OCI-LY1 (cell line): ENCODE data around the gene C1QTNF6.
"Not testable (repeated sequence)": the region's sequence is repeated elsewhere in the genome, so short reads cannot be mapped to it uniquely, and the experiment has no call there.

Source experiments
- H2AFZ ChIP-seq: fragments of 200-600 bp; sonication (generic), shearing (Covaris generic); 2 replicates; pipeline ENCODE4 v1.6.0; 2014; ENCODE audit warnings: antibody characterized with exemption, mild to moderate bottlenecking, low read length
- H3F3A ChIP-seq: fragments of 200-600 bp; sonication (generic), shearing (Covaris generic); 2 replicates; pipeline ENCODE4 v1.6.0; 2014; ENCODE audit warnings: mild to moderate bottlenecking, antibody characterized with exemption, low read length, moderate library complexity; ENCODE audit not compliant: insufficient read depth
- H3K27ac ChIP-seq: fragments of 200-600 bp; sonication (generic); 2 replicates; pipeline ENCODE4 v1.5.1; 2014; ENCODE audit warnings: low read length, mixed run types, mild to moderate bottlenecking, low read depth; ENCODE audit not compliant: poor library complexity, severe bottlenecking
- H3K27me3 ChIP-seq: fragments of 200-600 bp; sonication (generic); 2 replicates; pipeline ENCODE4 v1.6.0; 2014; ENCODE audit warnings: antibody characterized with exemption, mild to moderate bottlenecking, low read length, moderate library complexity; ENCODE audit not compliant: insufficient read depth
- H3K36me3 ChIP-seq: fragments of 200-600 bp; sonication (generic); 2 replicates; pipeline ENCODE4 v1.6.1; 2014; ENCODE audit warnings: mild to moderate bottlenecking, antibody characterized with exemption, low read length, moderate library complexity, mixed read lengths; ENCODE audit not compliant: insufficient read depth
- H3K4me1 ChIP-seq: fragments of 200-600 bp; sonication (generic); 2 replicates; pipeline ENCODE4 v1.5.1; 2014; ENCODE audit warnings: mild to moderate bottlenecking, low read length, moderate library complexity; ENCODE audit not compliant: insufficient read depth, severe bottlenecking
- H3K4me2 ChIP-seq: fragments of 200-600 bp; sonication (generic), shearing (Covaris generic); 2 replicates; pipeline ENCODE4 v1.6.1; 2014; ENCODE audit warnings: low read length
- H3K4me3 ChIP-seq: fragments of 200-600 bp; sonication (generic); 2 replicates; pipeline ENCODE4 v1.5.1; 2014; ENCODE audit warnings: low read length, low read depth, mild to moderate bottlenecking, mixed read lengths; ENCODE audit not compliant: poor library complexity, severe bottlenecking
- H3K79me2 ChIP-seq: fragments of 200-600 bp; shearing (Covaris generic); 2 replicates; pipeline ENCODE4 v1.6.1; 2016; ENCODE audit warnings: mixed run types, low read length, mixed read lengths; ENCODE audit not compliant: insufficient read depth
- H3K9ac ChIP-seq: fragments of 200-600 bp; sonication (generic), shearing (Covaris generic); 2 replicates; pipeline ENCODE4 v1.6.1; 2014; ENCODE audit warnings: mild to moderate bottlenecking, low read length, mixed read lengths
- H3K9me2 ChIP-seq: fragments of 200-600 bp; sonication (generic), shearing (Covaris generic); 2 replicates; pipeline ENCODE4 v1.6.1; 2014; ENCODE audit warnings: low read depth, mild to moderate bottlenecking, low read length, mixed read lengths
- H3K9me3 ChIP-seq: fragments of 200-600 bp; shearing (Covaris generic); 2 replicates; pipeline ENCODE4 v1.6.1; 2014; ENCODE audit warnings: low read length, mixed read lengths
- H4K20me1 ChIP-seq: fragments of 200-600 bp; sonication (generic), shearing (Covaris generic); 2 replicates; pipeline ENCODE4 v1.6.0; 2016; ENCODE audit warnings: mild to moderate bottlenecking, low read length; ENCODE audit not compliant: insufficient read depth
- EZH2 ChIP-seq: fragments of 200-600 bp; sonication (generic), shearing (Covaris generic); IDR thresholded peaks from 2 replicates; pipeline ENCODE4 v1.8.0; 2017; ENCODE audit warnings: borderline replicate concordance, mixed run types, mild to moderate bottlenecking, antibody characterized with exemption, low read length, moderate library complexity, mixed read lengths
- TF ChIP-seq, protein P1 (sequence below): fragments of 200-600 bp; sonication (generic), shearing (Covaris generic); IDR thresholded peaks from 2 replicates; pipeline ENCODE4 v1.5.1; 2017; ENCODE audit warnings: mild to moderate bottlenecking, antibody characterized with exemption, low read length, moderate library complexity, mixed read lengths

The C1QTNF6 gene

DNA sequence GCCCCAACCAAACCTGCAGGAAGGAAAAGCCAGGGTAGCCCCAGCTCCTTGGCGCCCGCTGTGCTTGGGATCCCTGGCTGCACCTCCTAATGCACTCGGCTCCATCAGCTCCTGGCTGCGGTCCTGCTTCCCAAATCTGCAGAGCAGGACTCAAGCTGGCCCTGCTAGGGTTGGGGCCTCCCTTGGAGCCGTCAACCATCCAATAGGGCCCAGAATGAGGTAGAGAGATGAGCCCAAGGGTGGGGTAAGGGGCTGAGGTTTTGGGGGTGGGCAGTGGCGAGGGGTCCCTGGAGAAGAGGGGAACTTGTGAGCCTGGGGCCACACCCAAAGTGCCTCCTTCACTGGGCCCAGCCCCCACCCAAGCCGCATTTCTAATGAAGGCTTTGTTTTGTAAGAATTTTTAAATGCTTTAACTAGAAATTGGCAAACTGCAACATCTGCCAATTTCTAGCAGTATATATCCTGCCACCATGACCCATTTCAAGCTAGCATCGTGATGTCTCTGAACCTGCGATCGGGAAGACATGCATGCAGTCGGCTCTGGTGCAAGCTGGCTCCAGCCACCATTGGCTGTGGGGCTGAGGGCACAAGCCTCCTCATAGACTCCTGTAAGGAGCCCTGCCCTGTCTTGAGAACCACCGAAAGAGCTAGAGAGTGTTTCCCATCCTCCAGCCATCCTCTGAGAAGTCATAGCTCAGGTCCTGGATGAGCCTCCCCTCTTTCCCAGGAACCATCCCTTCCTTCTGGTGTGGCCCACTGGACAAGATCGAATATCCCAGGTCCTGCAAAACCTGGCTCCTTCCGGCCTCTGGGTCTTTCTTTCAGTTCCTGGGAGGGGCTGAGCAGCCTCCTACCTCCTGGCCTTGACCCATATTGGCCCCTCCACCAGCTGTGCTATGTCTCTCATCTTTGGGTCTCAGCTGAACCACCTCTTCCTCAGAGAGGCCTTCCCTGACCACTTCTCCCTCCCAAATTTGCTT is 15.5 kb downstream of the C1QTNF6 start:
- Histone ChIP-seq H3K27me3 (peaks cover 28% of the 10 kb centered on the region), H2AFZ (no peak overlapping the region), H3K4me3 (no peak overlapping the region)

DNA sequence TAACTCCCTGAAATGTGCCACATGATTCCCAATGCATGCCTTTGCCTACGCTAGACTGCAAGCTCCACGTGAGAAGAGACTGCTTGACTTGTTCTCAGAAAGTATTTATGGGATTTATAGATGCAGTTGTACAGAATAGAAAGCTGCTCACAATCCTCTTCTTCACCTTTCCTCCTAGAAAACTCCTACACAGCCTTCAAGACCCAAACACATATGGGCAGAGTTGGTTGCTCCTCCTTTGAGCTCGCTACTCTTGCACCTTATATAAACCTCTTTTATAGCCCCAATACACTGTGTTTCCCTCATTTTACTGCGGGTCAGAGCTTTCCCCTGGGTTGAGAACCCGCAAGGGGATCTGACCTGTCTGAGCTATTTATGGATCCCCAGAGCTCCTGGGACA is 16.4 kb downstream of the C1QTNF6 start:
- no peak overlapping the region for H3K4me2 ChIP-seq
- no peak overlapping the region for H3K27ac ChIP-seq
- no peak overlapping the region for H3K4me3 ChIP-seq
- no peaks in the 10 kb centered on the region for H3K9me2 ChIP-seq
- no peak for TF ChIP-seq EZH2
- TF ChIP-seq, protein P1, sequence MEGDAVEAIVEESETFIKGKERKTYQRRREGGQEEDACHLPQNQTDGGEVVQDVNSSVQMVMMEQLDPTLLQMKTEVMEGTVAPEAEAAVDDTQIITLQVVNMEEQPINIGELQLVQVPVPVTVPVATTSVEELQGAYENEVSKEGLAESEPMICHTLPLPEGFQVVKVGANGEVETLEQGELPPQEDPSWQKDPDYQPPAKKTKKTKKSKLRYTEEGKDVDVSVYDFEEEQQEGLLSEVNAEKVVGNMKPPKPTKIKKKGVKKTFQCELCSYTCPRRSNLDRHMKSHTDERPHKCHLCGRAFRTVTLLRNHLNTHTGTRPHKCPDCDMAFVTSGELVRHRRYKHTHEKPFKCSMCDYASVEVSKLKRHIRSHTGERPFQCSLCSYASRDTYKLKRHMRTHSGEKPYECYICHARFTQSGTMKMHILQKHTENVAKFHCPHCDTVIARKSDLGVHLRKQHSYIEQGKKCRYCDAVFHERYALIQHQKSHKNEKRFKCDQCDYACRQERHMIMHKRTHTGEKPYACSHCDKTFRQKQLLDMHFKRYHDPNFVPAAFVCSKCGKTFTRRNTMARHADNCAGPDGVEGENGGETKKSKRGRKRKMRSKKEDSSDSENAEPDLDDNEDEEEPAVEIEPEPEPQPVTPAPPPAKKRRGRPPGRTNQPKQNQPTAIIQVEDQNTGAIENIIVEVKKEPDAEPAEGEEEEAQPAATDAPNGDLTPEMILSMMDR, result no peak
- H3F3A ChIP-seq, result no peaks in the 10 kb centered on the region
- H3K9ac ChIP-seq, result no peak overlapping the region
- H2AFZ ChIP-seq, result no peak overlapping the region
- no peaks in the 10 kb centered on the region for H3K36me3 ChIP-seq
- no peaks in the 10 kb centered on the region for H4K20me1 ChIP-seq
- no peaks in the 10 kb centered on the region for H3K9me3 ChIP-seq
- peaks cover 2% of the 10 kb centered on the region for H3K4me1 ChIP-seq
- H3K79me2 ChIP-seq, result no peaks in the 10 kb centered on the region
- peaks cover 25% of the 10 kb centered on the region for H3K27me3 ChIP-seq

More for the DNA sequence above, 15.5 kb downstream of the C1QTNF6 start:
- H3F3A ChIP-seq, result no peaks in the 10 kb centered on the region
- no peak overlapping the region for H3K9ac ChIP-seq
- TF ChIP-seq EZH2, result no peak
- TF ChIP-seq, protein P1, result no peak
- H3K27ac ChIP-seq, result no peak overlapping the region
- H3K79me2 ChIP-seq, result no peaks in the 10 kb centered on the region
- H3K36me3 ChIP-seq, result no peaks in the 10 kb centered on the region
- H3K4me2 ChIP-seq, result no peak overlapping the region
- H4K20me1 ChIP-seq, result no peaks in the 10 kb centered on the region
- no peaks in the 10 kb centered on the region for H3K9me2 ChIP-seq
- peaks cover 6% of the 10 kb centered on the region for H3K4me1 ChIP-seq
- H3K9me3 ChIP-seq, result no peaks in the 10 kb centered on the region

DNA sequence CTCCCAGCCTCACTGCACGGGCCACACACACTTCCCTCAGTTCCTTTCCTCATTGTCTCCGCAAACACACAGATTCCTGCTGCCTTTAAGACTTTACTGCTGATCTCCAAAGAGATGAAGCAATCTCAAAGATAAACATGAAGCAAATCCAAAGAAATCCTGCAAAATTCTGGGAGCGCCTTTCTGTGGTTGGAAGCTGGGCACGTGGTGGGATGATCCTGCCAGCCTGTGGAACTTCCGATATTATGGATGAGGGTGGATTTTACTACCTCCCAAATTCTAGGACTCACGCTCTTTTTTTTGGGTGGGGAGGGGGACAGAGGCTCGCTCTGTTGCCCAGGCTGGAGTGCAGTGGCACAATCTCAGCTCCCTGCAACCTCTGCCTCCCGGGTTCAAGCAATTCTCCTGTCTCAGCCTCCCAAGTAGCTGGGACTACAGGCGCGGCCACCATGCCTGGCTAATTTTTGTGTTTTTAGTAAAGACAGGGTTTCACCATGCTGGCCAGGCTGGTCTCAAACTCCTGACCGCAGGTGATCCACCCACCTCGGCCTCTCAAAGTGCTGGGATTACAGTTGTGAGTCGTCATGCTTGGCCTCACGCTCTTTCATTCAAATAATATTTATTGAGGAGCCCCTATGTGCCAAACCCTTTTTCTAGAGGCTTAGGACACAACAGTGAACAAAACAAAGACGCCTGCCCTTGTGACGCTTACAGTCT is 17.2 kb downstream of the C1QTNF6 start:
- H4K20me1 ChIP-seq, H3K4me3 ChIP-seq, H3K79me2 ChIP-seq, H3K4me2 ChIP-seq, H3K4me1 ChIP-seq, H3K9me3 ChIP-seq, H3K36me3 ChIP-seq, H3K9ac ChIP-seq, H3K27ac ChIP-seq, H3F3A ChIP-seq, H3K9me2 ChIP-seq, H2AFZ ChIP-seq: not testable (repeated sequence)
- H3K27me3 ChIP-seq, result peaks cover 24% of the 10 kb centered on the region
